ENCODE data around the gene CCDC93.

DNA sequence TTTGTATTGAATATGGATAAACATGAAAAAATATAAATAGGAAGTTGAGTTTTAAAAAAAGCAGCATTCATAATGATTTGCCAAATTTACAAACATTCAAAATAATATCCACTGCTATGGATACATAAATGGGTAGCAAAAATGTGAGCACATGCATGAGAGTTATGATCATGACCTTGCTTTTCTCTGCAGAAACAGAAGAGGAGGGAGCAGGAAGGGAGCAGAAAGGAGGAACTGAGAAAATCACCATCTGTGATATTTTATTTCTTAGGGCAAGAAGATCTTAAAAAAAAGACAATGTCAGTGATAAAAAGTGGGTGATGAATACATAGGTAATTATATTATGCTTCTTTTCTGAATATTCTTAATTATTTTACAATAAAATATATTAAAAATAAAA lies 17.7 kb upstream of the CCDC93 start:
- no peak for TF ChIP-seq CHD4 (IDR thresholded peaks at IDR 0.05)
- TF ChIP-seq RELA (IDR thresholded peaks at IDR 0.05; ENCODE audit: borderline replicate concordance, partially characterized antibody): no peak
- TF ChIP-seq, protein P1, sequence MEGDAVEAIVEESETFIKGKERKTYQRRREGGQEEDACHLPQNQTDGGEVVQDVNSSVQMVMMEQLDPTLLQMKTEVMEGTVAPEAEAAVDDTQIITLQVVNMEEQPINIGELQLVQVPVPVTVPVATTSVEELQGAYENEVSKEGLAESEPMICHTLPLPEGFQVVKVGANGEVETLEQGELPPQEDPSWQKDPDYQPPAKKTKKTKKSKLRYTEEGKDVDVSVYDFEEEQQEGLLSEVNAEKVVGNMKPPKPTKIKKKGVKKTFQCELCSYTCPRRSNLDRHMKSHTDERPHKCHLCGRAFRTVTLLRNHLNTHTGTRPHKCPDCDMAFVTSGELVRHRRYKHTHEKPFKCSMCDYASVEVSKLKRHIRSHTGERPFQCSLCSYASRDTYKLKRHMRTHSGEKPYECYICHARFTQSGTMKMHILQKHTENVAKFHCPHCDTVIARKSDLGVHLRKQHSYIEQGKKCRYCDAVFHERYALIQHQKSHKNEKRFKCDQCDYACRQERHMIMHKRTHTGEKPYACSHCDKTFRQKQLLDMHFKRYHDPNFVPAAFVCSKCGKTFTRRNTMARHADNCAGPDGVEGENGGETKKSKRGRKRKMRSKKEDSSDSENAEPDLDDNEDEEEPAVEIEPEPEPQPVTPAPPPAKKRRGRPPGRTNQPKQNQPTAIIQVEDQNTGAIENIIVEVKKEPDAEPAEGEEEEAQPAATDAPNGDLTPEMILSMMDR (IDR thresholded peaks at IDR 0.05 in 2 of 3, conservative IDR thresholded peaks at IDR 0.05 in 1 of 3; ENCODE audit: control insufficient read depth in 2 of 3, extremely low read depth in 1 of 3, insufficient read depth in 1 of 3, low read depth in 3 of 3, low read length in 3 of 3): no peak
- no peak for TF ChIP-seq EP300 (IDR thresholded peaks at IDR 0.05; ENCODE audit: borderline replicate concordance in 1 of 2, control insufficient read depth in 1 of 2, low read depth in 2 of 2, low read length in 2 of 2)
- no peak for TF ChIP-seq RFX5 (IDR thresholded peaks at IDR 0.05; ENCODE audit: low read depth, low read length)
- TF ChIP-seq GABPA (IDR thresholded peaks at IDR 0.05; ENCODE audit: low read depth): no peak
- no peak for TF ChIP-seq HCFC1 (IDR thresholded peaks at IDR 0.05; ENCODE audit: low read length)
- TF ChIP-seq HDAC2 (IDR thresholded peaks at IDR 0.05): no peak
- no peak for TF ChIP-seq ZNF217 (IDR thresholded peaks at IDR 0.05)
- TF ChIP-seq DPF2 (IDR thresholded peaks at IDR 0.05): no peak
- TF ChIP-seq, protein P2, sequence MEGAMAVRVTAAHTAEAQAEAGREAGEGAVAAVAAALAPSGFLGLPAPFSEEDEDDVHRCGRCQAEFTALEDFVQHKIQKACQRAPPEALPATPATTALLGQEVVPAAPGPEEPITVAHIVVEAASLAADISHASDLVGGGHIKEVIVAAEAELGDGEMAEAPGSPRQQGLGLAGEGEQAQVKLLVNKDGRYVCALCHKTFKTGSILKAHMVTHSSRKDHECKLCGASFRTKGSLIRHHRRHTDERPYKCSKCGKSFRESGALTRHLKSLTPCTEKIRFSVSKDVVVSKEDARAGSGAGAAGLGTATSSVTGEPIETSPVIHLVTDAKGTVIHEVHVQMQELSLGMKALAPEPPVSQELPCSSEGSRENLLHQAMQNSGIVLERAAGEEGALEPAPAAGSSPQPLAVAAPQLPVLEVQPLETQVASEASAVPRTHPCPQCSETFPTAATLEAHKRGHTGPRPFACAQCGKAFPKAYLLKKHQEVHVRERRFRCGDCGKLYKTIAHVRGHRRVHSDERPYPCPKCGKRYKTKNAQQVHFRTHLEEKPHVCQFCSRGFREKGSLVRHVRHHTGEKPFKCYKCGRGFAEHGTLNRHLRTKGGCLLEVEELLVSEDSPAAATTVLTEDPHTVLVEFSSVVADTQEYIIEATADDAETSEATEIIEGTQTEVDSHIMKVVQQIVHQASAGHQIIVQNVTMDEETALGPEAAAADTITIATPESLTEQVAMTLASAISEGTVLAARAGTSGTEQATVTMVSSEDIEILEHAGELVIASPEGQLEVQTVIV (IDR thresholded peaks at IDR 0.05; ENCODE audit: borderline replicate concordance, partially characterized antibody): no peak
- TF ChIP-seq, protein P3, sequence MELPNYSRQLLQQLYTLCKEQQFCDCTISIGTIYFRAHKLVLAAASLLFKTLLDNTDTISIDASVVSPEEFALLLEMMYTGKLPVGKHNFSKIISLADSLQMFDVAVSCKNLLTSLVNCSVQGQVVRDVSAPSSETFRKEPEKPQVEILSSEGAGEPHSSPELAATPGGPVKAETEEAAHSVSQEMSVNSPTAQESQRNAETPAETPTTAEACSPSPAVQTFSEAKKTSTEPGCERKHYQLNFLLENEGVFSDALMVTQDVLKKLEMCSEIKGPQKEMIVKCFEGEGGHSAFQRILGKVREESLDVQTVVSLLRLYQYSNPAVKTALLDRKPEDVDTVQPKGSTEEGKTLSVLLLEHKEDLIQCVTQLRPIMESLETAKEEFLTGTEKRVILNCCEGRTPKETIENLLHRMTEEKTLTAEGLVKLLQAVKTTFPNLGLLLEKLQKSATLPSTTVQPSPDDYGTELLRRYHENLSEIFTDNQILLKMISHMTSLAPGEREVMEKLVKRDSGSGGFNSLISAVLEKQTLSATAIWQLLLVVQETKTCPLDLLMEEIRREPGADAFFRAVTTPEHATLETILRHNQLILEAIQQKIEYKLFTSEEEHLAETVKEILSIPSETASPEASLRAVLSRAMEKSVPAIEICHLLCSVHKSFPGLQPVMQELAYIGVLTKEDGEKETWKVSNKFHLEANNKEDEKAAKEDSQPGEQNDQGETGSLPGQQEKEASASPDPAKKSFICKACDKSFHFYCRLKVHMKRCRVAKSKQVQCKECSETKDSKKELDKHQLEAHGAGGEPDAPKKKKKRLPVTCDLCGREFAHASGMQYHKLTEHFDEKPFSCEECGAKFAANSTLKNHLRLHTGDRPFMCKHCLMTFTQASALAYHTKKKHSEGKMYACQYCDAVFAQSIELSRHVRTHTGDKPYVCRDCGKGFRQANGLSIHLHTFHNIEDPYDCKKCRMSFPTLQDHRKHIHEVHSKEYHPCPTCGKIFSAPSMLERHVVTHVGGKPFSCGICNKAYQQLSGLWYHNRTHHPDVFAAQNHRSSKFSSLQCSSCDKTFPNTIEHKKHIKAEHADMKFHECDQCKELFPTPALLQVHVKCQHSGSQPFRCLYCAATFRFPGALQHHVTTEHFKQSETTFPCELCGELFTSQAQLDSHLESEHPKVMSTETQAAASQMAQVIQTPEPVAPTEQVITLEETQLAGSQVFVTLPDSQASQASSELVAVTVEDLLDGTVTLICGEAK (IDR thresholded peaks at IDR 0.05; ENCODE audit: borderline replicate concordance): no peak

All from GM12878 (cell line).